ENCODE data around the gene CYTH4. TPM values are rescaled to one million over a fixed set of nuclear protein-coding genes. Genes with fewer than 3 reads are reported as not detected.

Gene CYTH4
- total RNA-seq, 4 donors from 2014 or later: 3.8 to 12.2 (median 5.9) TPM

- Histone ChIP-seq H3K27ac (no peak overlapping the region), H3K4me3 (no peak overlapping the region), H3K36me3 (no peaks in the 10 kb centered on the region), H3K4me1 (no peaks in the 10 kb centered on the region), H3K9me3 (peaks cover 0 to 9% of the 10 kb centered on the region in 2 donors), H3K27me3 (no peaks in the 10 kb centered on the region)
- intact Hi-C loops (cut with DNase I; ENCODE audit: low total_unique reads): no loop called here
- DNase-seq: no peak
- no peak for TF ChIP-seq POLR2A (IDR thresholded peaks at IDR 0.05)
- TF ChIP-seq, protein P1, sequence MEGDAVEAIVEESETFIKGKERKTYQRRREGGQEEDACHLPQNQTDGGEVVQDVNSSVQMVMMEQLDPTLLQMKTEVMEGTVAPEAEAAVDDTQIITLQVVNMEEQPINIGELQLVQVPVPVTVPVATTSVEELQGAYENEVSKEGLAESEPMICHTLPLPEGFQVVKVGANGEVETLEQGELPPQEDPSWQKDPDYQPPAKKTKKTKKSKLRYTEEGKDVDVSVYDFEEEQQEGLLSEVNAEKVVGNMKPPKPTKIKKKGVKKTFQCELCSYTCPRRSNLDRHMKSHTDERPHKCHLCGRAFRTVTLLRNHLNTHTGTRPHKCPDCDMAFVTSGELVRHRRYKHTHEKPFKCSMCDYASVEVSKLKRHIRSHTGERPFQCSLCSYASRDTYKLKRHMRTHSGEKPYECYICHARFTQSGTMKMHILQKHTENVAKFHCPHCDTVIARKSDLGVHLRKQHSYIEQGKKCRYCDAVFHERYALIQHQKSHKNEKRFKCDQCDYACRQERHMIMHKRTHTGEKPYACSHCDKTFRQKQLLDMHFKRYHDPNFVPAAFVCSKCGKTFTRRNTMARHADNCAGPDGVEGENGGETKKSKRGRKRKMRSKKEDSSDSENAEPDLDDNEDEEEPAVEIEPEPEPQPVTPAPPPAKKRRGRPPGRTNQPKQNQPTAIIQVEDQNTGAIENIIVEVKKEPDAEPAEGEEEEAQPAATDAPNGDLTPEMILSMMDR (IDR thresholded peaks at IDR 0.05): no peak
Measured at GRCh38 chr22:37263966-37264887, 18.1 kb upstream of the CYTH4 start.

DNA sequence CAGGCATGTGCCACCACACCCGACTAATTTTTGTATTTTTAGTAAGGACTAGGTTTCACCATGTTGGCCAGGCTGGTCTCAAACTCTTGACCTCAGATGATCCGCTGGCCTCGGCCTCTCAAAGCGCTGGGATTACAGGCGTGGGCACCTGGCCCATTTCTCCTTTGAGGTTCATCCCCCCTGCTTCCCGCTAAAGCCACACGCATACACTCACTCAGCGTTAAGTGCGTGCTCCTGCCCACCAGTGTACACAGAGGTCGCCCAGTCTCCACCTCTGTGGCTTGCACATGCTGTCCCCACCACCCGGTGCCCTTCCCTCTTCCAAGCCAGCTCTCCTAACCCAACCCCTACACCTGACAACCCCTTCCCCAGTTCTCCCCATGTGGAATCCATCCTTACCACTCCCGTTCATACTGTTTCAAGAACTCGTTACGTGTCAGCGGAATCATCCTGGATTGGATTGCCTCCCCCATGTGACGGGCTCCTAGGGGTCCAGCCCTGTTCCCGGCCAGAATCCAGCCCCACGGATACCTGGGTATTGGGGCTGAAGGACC is 15.7 kb upstream of the CYTH4 start:
- no peaks in the 10 kb centered on the region for H3K27me3 ChIP-seq
- TF ChIP-seq, protein P1 (IDR thresholded peaks at IDR 0.05): no peak
- no peak for TF ChIP-seq POLR2A (IDR thresholded peaks at IDR 0.05)
- no peak overlapping the region for H3K27ac ChIP-seq

GRCh38 chr22:37267135-37267587 is 15.1 kb upstream of the CYTH4 start:
- H3K27ac ChIP-seq: no peak overlapping the region
- TF ChIP-seq, protein P1 (IDR thresholded peaks at IDR 0.05): peak; percentile 22 to 57 (median 42)
- TF ChIP-seq POLR2A (IDR thresholded peaks at IDR 0.05): no peak
- H3K9me3 ChIP-seq: peaks cover 0 to 9% of the 10 kb centered on the region in 2 donors
- DNase-seq: no peak
- no peaks in the 10 kb centered on the region for H3K4me1 ChIP-seq
- intact Hi-C loops (cut with DNase I; ENCODE audit: low total_unique reads): no loop called here
- no peaks in the 10 kb centered on the region for H3K27me3 ChIP-seq
- no peaks in the 10 kb centered on the region for H3K36me3 ChIP-seq
- H3K4me3 ChIP-seq: peak overlapping the region; percentile 19 to 21

More for the DNA sequence above, 15.7 kb upstream of the CYTH4 start:
- intact Hi-C loops (cut with DNase I; ENCODE audit: low total_unique reads): no loop called here
- H3K36me3 ChIP-seq: no peaks in the 10 kb centered on the region
- no peak for DNase-seq
- no peak overlapping the region for H3K4me3 ChIP-seq
- H3K4me1 ChIP-seq: no peaks in the 10 kb centered on the region
- H3K9me3 ChIP-seq: peaks cover 0 to 9% of the 10 kb centered on the region in 2 donors

DNA sequence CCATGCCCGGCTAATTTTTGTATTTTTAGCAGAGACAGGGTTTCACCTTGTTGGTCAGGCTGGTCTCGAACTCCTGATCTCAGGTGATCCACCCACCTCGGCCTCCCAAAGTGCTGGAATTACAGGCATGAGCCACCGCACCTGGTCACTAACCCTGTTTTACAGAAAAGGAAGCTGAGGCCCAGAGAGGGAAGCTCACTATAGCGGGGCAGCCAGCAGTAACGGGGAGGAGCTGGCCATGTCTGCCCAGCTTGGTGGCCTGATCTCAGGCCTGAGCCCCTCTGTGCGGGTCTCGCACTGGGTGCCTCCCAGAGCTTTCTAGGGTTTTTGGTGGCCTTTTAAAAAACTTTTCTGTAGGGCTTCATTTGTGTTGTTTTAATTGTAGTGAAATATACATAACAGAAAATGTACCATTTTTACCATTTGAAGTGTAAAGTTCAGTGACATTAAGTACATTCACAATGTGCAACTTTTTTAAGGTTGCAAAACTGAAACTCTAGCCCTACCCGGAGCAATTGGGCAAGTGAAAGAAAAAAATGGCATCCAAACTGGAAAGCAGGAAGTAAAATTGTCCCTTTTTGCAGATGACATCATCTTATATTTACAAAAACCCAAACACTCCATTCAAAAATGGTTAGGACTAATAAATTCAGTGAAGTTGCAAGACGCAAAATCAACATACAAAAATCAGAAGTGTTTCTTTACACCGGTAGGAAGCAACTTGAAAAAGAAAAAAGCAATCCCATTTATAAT is 14.5 kb upstream of the CYTH4 start:
- H3K27ac ChIP-seq: no peak overlapping the region
- no peak for DNase-seq
- intact Hi-C loops (cut with DNase I; ENCODE audit: low total_unique reads): no loop called here
- H3K9me3 ChIP-seq: peaks cover 0 to 9% of the 10 kb centered on the region in 2 donors
- H3K27me3 ChIP-seq: no peaks in the 10 kb centered on the region
- H3K4me3 ChIP-seq: no peak overlapping the region
- H3K36me3 ChIP-seq: no peaks in the 10 kb centered on the region
- no peak for TF ChIP-seq POLR2A (IDR thresholded peaks at IDR 0.05)
- TF ChIP-seq, protein P1 (IDR thresholded peaks at IDR 0.05): no peak
- no peaks in the 10 kb centered on the region for H3K4me1 ChIP-seq

All from uterus (tissue), 4 donors.